ENCODE results near the gene PSD.

GRCh38 chr10:102368077-102368476 lies 50.5 kb downstream of the PSD start:
- TF ChIP-seq, protein P1, sequence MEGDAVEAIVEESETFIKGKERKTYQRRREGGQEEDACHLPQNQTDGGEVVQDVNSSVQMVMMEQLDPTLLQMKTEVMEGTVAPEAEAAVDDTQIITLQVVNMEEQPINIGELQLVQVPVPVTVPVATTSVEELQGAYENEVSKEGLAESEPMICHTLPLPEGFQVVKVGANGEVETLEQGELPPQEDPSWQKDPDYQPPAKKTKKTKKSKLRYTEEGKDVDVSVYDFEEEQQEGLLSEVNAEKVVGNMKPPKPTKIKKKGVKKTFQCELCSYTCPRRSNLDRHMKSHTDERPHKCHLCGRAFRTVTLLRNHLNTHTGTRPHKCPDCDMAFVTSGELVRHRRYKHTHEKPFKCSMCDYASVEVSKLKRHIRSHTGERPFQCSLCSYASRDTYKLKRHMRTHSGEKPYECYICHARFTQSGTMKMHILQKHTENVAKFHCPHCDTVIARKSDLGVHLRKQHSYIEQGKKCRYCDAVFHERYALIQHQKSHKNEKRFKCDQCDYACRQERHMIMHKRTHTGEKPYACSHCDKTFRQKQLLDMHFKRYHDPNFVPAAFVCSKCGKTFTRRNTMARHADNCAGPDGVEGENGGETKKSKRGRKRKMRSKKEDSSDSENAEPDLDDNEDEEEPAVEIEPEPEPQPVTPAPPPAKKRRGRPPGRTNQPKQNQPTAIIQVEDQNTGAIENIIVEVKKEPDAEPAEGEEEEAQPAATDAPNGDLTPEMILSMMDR (IDR thresholded peaks at IDR 0.05) = no peak
- no peak for TF ChIP-seq POLR2A (IDR thresholded peaks at IDR 0.05)
